Breast epithelium (tissue), 3 donors: ENCODE data around the gene HIC2. TPM values are rescaled to one million over a fixed set of nuclear protein-coding genes. Genes with fewer than 3 reads are reported as not detected.

ENCODE experiments used
- total RNA-seq, 3 donors: library from RNA; depleted of rRNA; stranded (reverse); fragments of >200 nt; gene quantifications; one replicate each; pipeline ENCODE4 v1.1.0, GENCODE V29; 2016

HIC2 gene
- total RNA-seq, 3 donors from 2014 or later: 2.9 to 3.4 (median 3.3) TPM

Other genes starting within 250 kb of the HIC2 start
- under 1 TPM in 1 of 3 donors, not detected in 2; 0.16 TPM for gene RIMBP3B, start 33.6 kb upstream of the HIC2 start, total RNA-seq
- gene TMEM191C, start 50.0 kb downstream of the HIC2 start, total RNA-seq: 1 to 10 TPM in 2 of 3 donors, not detected in 1; 1.0 to 1.3 TPM
- gene RIMBP3C, start 134.1 kb downstream of the HIC2 start, total RNA-seq: under 1 TPM in 1 of 3 donors, not detected in 2; 0.15 TPM
- gene UBE2L3, start 150.3 kb downstream of the HIC2 start, total RNA-seq: 10 to 100 TPM; 34.1 to 40.8 (median 38.3) TPM
- 10 to 100 TPM; 15.4 to 33.2 (median 28.2) TPM for gene YDJC, start 212.7 kb downstream of the HIC2 start, total RNA-seq
- gene CCDC116, start 215.4 kb downstream of the HIC2 start, total RNA-seq: under 1 TPM in 2 of 3 donors, not detected in 1; 0.15 to 0.33 TPM
- gene SDF2L1, start 224.9 kb downstream of the HIC2 start, total RNA-seq: 10 to 100 TPM; 23.1 to 50.1 (median 26.6) TPM
- gene PPIL2, start 248.6 kb downstream of the HIC2 start, total RNA-seq: 10 to 100 TPM; 23.5 to 45.6 (median 39.4) TPM